K562 (cell line): Measurements from ENCODE around the gene PPP1R15B. TPM values are rescaled to one million over a fixed set of nuclear protein-coding genes. Genes with fewer than 3 reads are reported as not detected.

ENCODE experiments used
- CREB1 ChIP-seq, 2 experiments: sonication (generic) in 1 of 2; formaldehyde crosslinking in 1 of 2; IDR thresholded peaks; 2 replicates each; pipeline versions ENCODE4 v1.6.1 to v1.8.0; 2012 to 2022; ENCODE audit warnings: inconsistent platforms in 1 of 2, mild to moderate bottlenecking in 1 of 2, missing genetic modification reagents in 1 of 2, moderate library complexity in 1 of 2
- CREB3L1 ChIP-seq: fragments of 450-650 bp; IDR thresholded peaks from 2 replicates; pipeline ENCODE4 v1.6.1; 2014; ENCODE audit warnings: low read depth, mild to moderate bottlenecking, moderate library complexity, borderline replicate concordance
- HDAC8 ChIP-seq: fragments of 450-650 bp; IDR thresholded peaks from 2 replicates; pipeline ENCODE4 v1.6.1; 2016; ENCODE audit warnings: mild to moderate bottlenecking, missing genetic modification characterization, moderate library complexity, missing compliant biosample characterization
- IRF9 ChIP-seq: fragments of 450-650 bp; IDR thresholded peaks from 2 replicates; pipeline ENCODE4 v1.6.1; 2016; ENCODE audit warnings: missing biosample characterization, missing genetic modification characterization
- KAT2B ChIP-seq: IDR thresholded peaks from one replicate; pipeline ENCODE4 v1.6.1; 2012; ENCODE audit warnings: low read depth, mild to moderate bottlenecking, control low read depth, inconsistent platforms, low read length, moderate library complexity
- KLF6 ChIP-seq: fragments of 250-450 bp; sonication (Bioruptor Pico); IDR thresholded peaks from 2 replicates; pipeline ENCODE4 v1.4.0; 2020; ENCODE audit warnings: mild to moderate bottlenecking, moderate library complexity, borderline replicate concordance
- MNT ChIP-seq, 2 experiments: fragments of 450-650 bp; conservative IDR thresholded peaks; 2 replicates each; pipeline ENCODE4 v1.6.1; 2017; ENCODE audit warnings: mild to moderate bottlenecking in 2 of 2, moderate library complexity in 2 of 2
- NEUROD1 ChIP-seq: fragments of 150-350 bp; IDR thresholded peaks from 2 replicates; pipeline ENCODE4 v1.6.1; 2014; ENCODE audit warnings: borderline replicate concordance, low read length, low read depth; ENCODE audit not compliant: partially characterized antibody
- NONO ChIP-seq, 2 experiments: fragments of 200-400 bp in 1 of 2; fragments of 450-650 bp in 1 of 2; formaldehyde crosslinking in 1 of 2; IDR thresholded peaks; 2 replicates each; pipeline ENCODE4 v1.6.1; 2017; ENCODE audit warnings: low read depth in 2 of 2, mild to moderate bottlenecking in 2 of 2, moderate library complexity in 2 of 2, low read length in 1 of 2
- RCOR1 ChIP-seq, 2 experiments: IDR thresholded peaks; 2 replicates each; pipeline ENCODE4 v1.6.1; 2012; ENCODE audit warnings: low read depth in 2 of 2, low read length in 2 of 2, borderline replicate concordance in 1 of 2, improper control_type of control experiment in 1 of 2
- TRIM24 ChIP-seq, 2 experiments: fragments of 450-650 bp; IDR thresholded peaks; 2 replicates each; pipeline ENCODE4 v1.6.1; 2016
- YY1 ChIP-seq, 3 experiments: IDR thresholded peaks; 2 replicates each; pipeline ENCODE4 v1.6.1; 2011; ENCODE audit warnings: low read length in 2 of 3, mild to moderate bottlenecking in 2 of 3, moderate library complexity in 2 of 3, borderline replicate concordance in 1 of 3, control low read depth in 1 of 3, low read depth in 1 of 3; ENCODE audit not compliant: insufficient read depth in 3 of 3, insufficient replicate concordance in 2 of 3, control insufficient read depth in 1 of 3, insufficient read length in 1 of 3; ENCODE audit errors: extremely low read depth in 1 of 3
- polyA plus RNA-seq, 8 experiments: library from polyadenylated mRNA; depleted of rRNA in 4 of 8; stranded (reverse) in 5 of 8; unstranded in 3 of 8; fragments of >200 nt; fragmentation: Nextera tagmentation in 2 of 8; fragmentation: Illumina TruSeq in 1 of 8; extraction: Ambion mirVana in 2 of 8; extraction: Trizol in 1 of 8; gene quantifications; 2 replicates each; pipeline versions ENCODE4 v1.2.1 to v1.2.3, GENCODE V29; 2011 to 2014; ENCODE audit warnings: inconsistent platforms in 1 of 8, missing spikeins in 1 of 8
- total RNA-seq, 7 experiments: library from RNA; depleted of rRNA in 6 of 7; stranded (reverse); fragments of >200 nt in 6 of 7; fragmentation: Illumina TruSeq in 2 of 7; extraction: Trizol in 2 of 7; gene quantifications; 2 replicates each; pipeline versions ENCODE4 v1.2.1 to v1.2.3, GENCODE V29; 2011 to 2021; ENCODE audit warnings: low replicate concordance in 1 of 7
- TF ChIP-seq, protein P1 (sequence below): fragments of 450-650 bp; formaldehyde crosslinking; IDR thresholded peaks from 2 replicates; pipeline ENCODE4 v1.4.0; 2022; ENCODE audit warnings: missing genetic modification characterization

PPP1R15B gene
- total and polyA plus RNA-seq, 9 of the 15 experiments (the other 6 are each of a cell fraction or from before 2014, with no cell fraction given), result 17.0 to 48.1 (median 30.8) TPM

GRCh38 chr1:204363335-204364114, 48.1 kb downstream of the PPP1R15B start (continued):
- TF ChIP-seq MNT (conservative IDR thresholded peaks at IDR 0.05), result peak in 1 of 2 experiments; percentile 54; a peak in 1 of 4 replicates
- no peak for TF ChIP-seq NEUROD1
- TF ChIP-seq YY1 (IDR thresholded peaks at IDR 0.05; ENCODE audit: borderline replicate concordance in 1 of 3, control insufficient read depth in 1 of 3, extremely low read depth in 1 of 3, insufficient read depth in 3 of 3, insufficient read length in 1 of 3, insufficient replicate concordance in 2 of 3, low read depth in 1 of 3, low read length in 2 of 3), result peak in 2 of 3 experiments; percentile 50 to 57
- peak in 1 of 2 experiments; percentile 11; a peak in 1 of 4 replicates for TF ChIP-seq RCOR1 (IDR thresholded peaks at IDR 0.05; ENCODE audit: borderline replicate concordance in 1 of 2, low read depth in 2 of 2, low read length in 2 of 2)
- peak; percentile 86 for TF ChIP-seq CREB3L1
- TF ChIP-seq KLF6 (CRISPR knock-in tag), result peak; percentile 61; the same call in 1 of the 2 replicates
- no peak for TF ChIP-seq CREB1 (IDR thresholded peaks at IDR 0.05)
- TF ChIP-seq CREB1 (CRISPR knock-in tag; IDR thresholded peaks at IDR 0.05), result peak; percentile 24; the same call in 1 of the 2 replicates
- TF ChIP-seq IRF9 (tag), result 0 out of 2 replicates have a peak, but pooled peaks have one; percentile 5
- no peak for TF ChIP-seq KAT2B
- TF ChIP-seq, protein P1, sequence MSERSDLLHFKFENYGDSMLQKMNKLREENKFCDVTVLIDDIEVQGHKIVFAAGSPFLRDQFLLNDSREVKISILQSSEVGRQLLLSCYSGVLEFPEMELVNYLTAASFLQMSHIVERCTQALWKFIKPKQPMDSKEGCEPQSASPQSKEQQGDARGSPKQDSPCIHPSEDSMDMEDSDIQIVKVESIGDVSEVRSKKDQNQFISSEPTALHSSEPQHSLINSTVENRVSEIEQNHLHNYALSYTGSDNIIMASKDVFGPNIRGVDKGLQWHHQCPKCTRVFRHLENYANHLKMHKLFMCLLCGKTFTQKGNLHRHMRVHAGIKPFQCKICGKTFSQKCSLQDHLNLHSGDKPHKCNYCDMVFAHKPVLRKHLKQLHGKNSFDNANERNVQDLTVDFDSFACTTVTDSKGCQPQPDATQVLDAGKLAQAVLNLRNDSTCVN (CRISPR knock-in tag), result no peak
- TF ChIP-seq NONO (IDR thresholded peaks at IDR 0.05; ENCODE audit: low read depth in 2 of 2, low read length in 1 of 2), result no peak
- peak in 1 of 2 experiments; percentile 45; a peak in 1 of 4 replicates for TF ChIP-seq TRIM24 (IDR thresholded peaks at IDR 0.05)
- TF ChIP-seq HDAC8 (tag), result no peak
